HuH-7 (cell line): ENCODE measurements around the gene KLHL30.
A peak's percentile ranks its signal among the peaks of the same experiment; 100 is the strongest.
"Not testable (repeated sequence)": the region's sequence is repeated elsewhere in the genome, so short reads cannot be mapped to it uniquely, and the experiment has no call there.

Experiments
- DNase-seq: peaks from one replicate; pipeline ENCODE4 v3.0.0; 2011; ENCODE audit warnings: low spot score

KLHL30 gene

GRCh38 chr2:238102865-238103264 is 35.6 kb upstream of the KLHL30 start:
- no peak for DNase-seq

GRCh38 chr2:238103465-238104225 is 34.8 kb upstream of the KLHL30 start:
- DNase-seq, result no peak

- DNase-seq, result no peak
Measured at GRCh38 chr2:238104226-238104690, 34.2 kb upstream of the KLHL30 start.

GRCh38 chr2:238104691-238105371 is 33.6 kb upstream of the KLHL30 start:
- peak; percentile 12 for DNase-seq

GRCh38 chr2:238105506-238106338 is 32.7 kb upstream of the KLHL30 start:
- peak; percentile 11 for DNase-seq

GRCh38 chr2:238106339-238106697 is 32.1 kb upstream of the KLHL30 start:
- peak; percentile 50 for DNase-seq

GRCh38 chr2:238106698-238107524 is 31.6 kb upstream of the KLHL30 start:
- DNase-seq, result peak; percentile 88

GRCh38 chr2:238107525-238108422 is 30.7 kb upstream of the KLHL30 start:
- peak; percentile 31 for DNase-seq

GRCh38 chr2:238108423-238109183 is 29.9 kb upstream of the KLHL30 start:
- no peak for DNase-seq

GRCh38 chr2:238113611-238114010 is 24.9 kb upstream of the KLHL30 start:
- no peak for DNase-seq

GRCh38 chr2:238114331-238114841 is 24.1 kb upstream of the KLHL30 start:
- DNase-seq, result no peak

- no peak for DNase-seq
Measured at GRCh38 chr2:238114851-238115660, 23.4 kb upstream of the KLHL30 start.

- not testable (repeated sequence) for DNase-seq
Measured at GRCh38 chr2:238115709-238116108, 22.8 kb upstream of the KLHL30 start.

GRCh38 chr2:238116298-238117198 is 21.9 kb upstream of the KLHL30 start:
- no peak for DNase-seq

GRCh38 chr2:238117199-238118154 is 21.0 kb upstream of the KLHL30 start:
- DNase-seq, result no peak

- no peak for DNase-seq
Measured at GRCh38 chr2:238119756-238120462, 18.6 kb upstream of the KLHL30 start.
